Upper lobe of left lung (tissue), 6 donors: ENCODE measurements around the gene MID1. TPM values are rescaled to one million over a fixed set of nuclear protein-coding genes. Genes with fewer than 3 reads are reported as not detected.

ENCODE experiments used
- ATAC-seq, 2 donors: fragments of 200-7000 bp; cut with Tn5 transposase; one replicate each; pipeline ENCODE4 v1.9.1; 2022; ENCODE audit warnings: mild to moderate bottlenecking in 2 of 2, moderate library complexity in 2 of 2; ENCODE audit not compliant: low FRiP score in 2 of 2
- DNase-seq, 2 donors: peaks; one replicate each; pipeline ENCODE4 v3.0.0-alpha.2; 2019 to 2020
- H3K27ac ChIP-seq, 4 donors: fragments of 200-600 bp; sonication (generic); one replicate each; pipeline ENCODE4 v1.5.1; 2016 to 2019
- H3K27me3 ChIP-seq, 4 donors: fragments of 200-600 bp; sonication (generic); one replicate each; pipeline ENCODE4 v1.5.1; 2017 to 2019
- H3K36me3 ChIP-seq, 4 donors: fragments of 200-600 bp; sonication (generic); one replicate each; pipeline ENCODE4 v1.5.1; 2016 to 2019
- H3K4me1 ChIP-seq, 4 donors: fragments of 200-600 bp; sonication (generic); one replicate each; pipeline ENCODE4 v1.5.1; 2018 to 2019
- H3K4me3 ChIP-seq, 4 donors: fragments of 200-600 bp; sonication (generic); one replicate each; pipeline ENCODE4 v1.5.1; 2017 to 2019; ENCODE audit warnings: mild to moderate bottlenecking in 2 of 4, moderate library complexity in 1 of 4
- H3K9me3 ChIP-seq, 4 donors: fragments of 200-600 bp; sonication (generic); one replicate each; pipeline ENCODE4 v1.5.1; 2018 to 2019
- CTCF ChIP-seq, 6 experiments: fragments of 450-650 bp in 4 of 6; fragments of 200-600 bp in 2 of 6; sonication (generic) in 2 of 6; IDR thresholded peaks; one replicate each; pipeline ENCODE4 v1.5.1; 2016 to 2019; ENCODE audit warnings: antibody characterized with exemption in 6 of 6
- EP300 ChIP-seq, 4 donors: sonication (generic); formaldehyde crosslinking; IDR thresholded peaks; one replicate each; pipeline ENCODE4 v1.5.1; 2017; ENCODE audit warnings: antibody characterized with exemption in 4 of 4, control low read depth in 2 of 4
- POLR2A ChIP-seq, 4 donors: fragments of 450-650 bp; IDR thresholded peaks; one replicate each; pipeline ENCODE4 v1.5.1; 2016 to 2017; ENCODE audit warnings: antibody characterized with exemption in 4 of 4, mild to moderate bottlenecking in 2 of 4
- POLR2AphosphoS5 ChIP-seq, 2 donors: sonication (generic); formaldehyde crosslinking; IDR thresholded peaks; one replicate each; pipeline ENCODE4 v1.5.1; 2017; ENCODE audit warnings: antibody characterized with exemption in 2 of 2
- WGBS, 2 donors: methylation state at CpG; one replicate each; pipeline ENCODE4 v1.1.5; 2017 to 2018; 5-methylcytosine and 5-hydroxymethylcytosine counted together
- small RNA-seq, 4 donors: library from RNA; depleted of rRNA; stranded (forward); fragments of <200 nt; gene quantifications; one replicate each; pipeline ENCODE3, GENCODE V24; 2016
- total RNA-seq, 6 donors: library from RNA; depleted of rRNA in 4 of 6; stranded (reverse); fragments of >200 nt in 4 of 6; gene quantifications; one replicate each; pipeline versions ENCODE4 v1.1.0 to v1.2.1, GENCODE V29; 2016 to 2021
- donor health status: DM: no; HTN: no; CAD: no; lungs with moderate emphysema.
- donor health status: DM: no; HTN: yes; CAD: no; lungs with severe emphysema.

Gene MID1
- total RNA-seq, 6 donors from 2014 or later: 17.2 to 36.7 (median 25.6) TPM

- Histone ChIP-seq H3K27me3 (no peaks in the 10 kb centered on the region), H3K27ac (no peak overlapping the region), H3K9me3 (no peaks in the 10 kb centered on the region), H3K36me3 (no peaks in the 10 kb centered on the region), H3K4me3 (no peak overlapping the region), H3K4me1 (no peaks in the 10 kb centered on the region)
- WGBS, 2 donors: 49 to 58% methylated on average over 3 of the region's 3 CpGs
- no peak for TF ChIP-seq POLR2A (IDR thresholded peaks at IDR 0.05)
- ATAC-seq (no peak), DNase-seq (no peak)
Observed at GRCh38 chrX:10397349-10397748, 223.0 kb downstream of the MID1 start.

DNA sequence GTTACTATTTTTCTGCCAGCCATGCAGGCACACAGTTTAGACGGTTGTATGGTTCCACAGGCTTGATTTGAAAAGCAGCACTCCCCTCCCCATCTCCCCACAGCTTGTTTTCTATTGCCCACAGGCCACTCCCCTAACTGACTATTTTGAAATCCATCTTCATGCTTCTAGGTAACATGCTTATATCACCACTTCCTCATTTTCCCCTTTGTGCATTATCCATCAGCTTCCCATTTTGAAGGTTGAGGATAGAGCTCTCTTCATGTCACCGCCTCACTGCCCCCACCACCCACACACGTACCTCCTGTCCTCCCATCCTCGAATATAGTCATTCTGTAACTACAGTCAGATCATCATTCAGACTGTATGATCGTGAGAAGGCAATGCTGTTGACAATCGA is 224.7 kb downstream of the MID1 start:
- TF ChIP-seq CTCF (IDR thresholded peaks at IDR 0.05): no peak
- no peak for TF ChIP-seq EP300 (IDR thresholded peaks at IDR 0.05)
- no peak for TF ChIP-seq POLR2A (IDR thresholded peaks at IDR 0.05)
- TF ChIP-seq POLR2AphosphoS5 (IDR thresholded peaks at IDR 0.05): no peak
- no peaks in the 10 kb centered on the region for H3K36me3 ChIP-seq
- H3K4me3 ChIP-seq: no peak overlapping the region
- H3K9me3 ChIP-seq: no peaks in the 10 kb centered on the region
- ATAC-seq (no peak), DNase-seq (no peak)
- no peaks in the 10 kb centered on the region for H3K4me1 ChIP-seq
- no peak overlapping the region for H3K27ac ChIP-seq
- H3K27me3 ChIP-seq: no peaks in the 10 kb centered on the region
- WGBS, 2 donors: 66 to 69% methylated on average over 6 of the region's 6 CpGs

Small RNAs within 50 kb of the gene (small RNA-seq; reads per million reads assigned to genes)
- 0 reads per million in 4 donors for gene RNU6-800P
